KMS-11 (cell line): Measurements from ENCODE around the gene C9orf78.

Experiments
- H2AFZ ChIP-seq: fragments of 200-600 bp; sonication (generic); 2 replicates; pipeline ENCODE4 v1.6.1; 2016; ENCODE audit warnings: antibody characterized with exemption, mixed run types, low read depth
- H3K27ac ChIP-seq: fragments of 200-600 bp; sonication (generic); 2 replicates; pipeline ENCODE4 v1.6.1; 2016; ENCODE audit warnings: mild to moderate bottlenecking, mixed run types
- H3K27me3 ChIP-seq: fragments of 200-600 bp; sonication (generic); 2 replicates; pipeline ENCODE4 v1.6.1; 2017; ENCODE audit warnings: mild to moderate bottlenecking, low read depth, mixed run types, moderate library complexity; ENCODE audit not compliant: insufficient read depth
- H3K36me3 ChIP-seq: fragments of 200-600 bp; sonication (generic); 2 replicates; pipeline ENCODE4 v1.6.1; 2017; ENCODE audit warnings: mild to moderate bottlenecking, mixed run types; ENCODE audit not compliant: insufficient read depth
- H3K4me1 ChIP-seq: fragments of 200-600 bp; sonication (generic); 2 replicates; pipeline ENCODE4 v1.6.1; 2016; ENCODE audit warnings: mild to moderate bottlenecking, low read depth, mixed run types; ENCODE audit not compliant: poor library complexity, severe bottlenecking
- H3K4me2 ChIP-seq: fragments of 200-600 bp; sonication (generic); 2 replicates; pipeline ENCODE4 v1.7.0; 2016; ENCODE audit warnings: mild to moderate bottlenecking, mixed run types
- H3K4me3 ChIP-seq: fragments of 200-600 bp; sonication (generic); IDR thresholded peaks from 2 replicates; pipeline ENCODE4 v1.6.1; 2017; ENCODE audit warnings: low read depth, low read length, mixed read lengths; ENCODE audit not compliant: insufficient read depth
- H3K79me2 ChIP-seq: fragments of 200-600 bp; sonication (generic); 2 replicates; pipeline ENCODE4 v1.6.1; 2016; ENCODE audit warnings: low read depth, mixed run types; ENCODE audit not compliant: insufficient read depth
- H3K9ac ChIP-seq: fragments of 200-600 bp; sonication (generic); 2 replicates; pipeline ENCODE4 v1.6.1; 2016; ENCODE audit warnings: mild to moderate bottlenecking, mixed run types
- H4K20me1 ChIP-seq: fragments of 200-600 bp; sonication (generic); 2 replicates; pipeline ENCODE4 v1.6.1; 2016; ENCODE audit warnings: mild to moderate bottlenecking, mixed run types; ENCODE audit not compliant: insufficient read depth
- CTCF ChIP-seq: fragments of 200-600 bp; sonication (generic); conservative IDR thresholded peaks from 2 replicates; pipeline ENCODE4 v1.6.1; 2017; ENCODE audit warnings: low read depth, mild to moderate bottlenecking, antibody characterized with exemption, low read length, moderate library complexity, mixed read lengths

C9orf78 gene

GRCh38 chr9:129868023-129868871 lies 33.2 kb upstream of the C9orf78 start:
- H2AFZ ChIP-seq: no peak overlapping the region
- no peaks in the 10 kb centered on the region for H3K36me3 ChIP-seq
- no peaks in the 10 kb centered on the region for H3K79me2 ChIP-seq
- H3K4me1 ChIP-seq: no peaks in the 10 kb centered on the region
- no peak overlapping the region for H3K4me2 ChIP-seq
- TF ChIP-seq CTCF: no peak
- H3K9ac ChIP-seq: no peak overlapping the region
- no peak overlapping the region for H3K27ac ChIP-seq
- no peaks in the 10 kb centered on the region for H4K20me1 ChIP-seq
- no peaks in the 10 kb centered on the region for H3K27me3 ChIP-seq
- H3K4me3 ChIP-seq: no peak overlapping the region

- no peaks in the 10 kb centered on the region for H3K27me3 ChIP-seq
- no peak overlapping the region for H3K4me3 ChIP-seq
- no peaks in the 10 kb centered on the region for H3K36me3 ChIP-seq
- H3K79me2 ChIP-seq: no peaks in the 10 kb centered on the region
- H3K9ac ChIP-seq: no peak overlapping the region
- TF ChIP-seq CTCF: no peak
- no peak overlapping the region for H2AFZ ChIP-seq
- no peak overlapping the region for H3K27ac ChIP-seq
- H3K4me2 ChIP-seq: no peak overlapping the region
- H4K20me1 ChIP-seq: no peaks in the 10 kb centered on the region
- H3K4me1 ChIP-seq: no peaks in the 10 kb centered on the region
Observed at GRCh38 chr9:129867136-129868022, 32.3 kb upstream of the C9orf78 start.

GRCh38 chr9:129866394-129867135 lies 31.5 kb upstream of the C9orf78 start:
- H3K36me3 ChIP-seq: no peaks in the 10 kb centered on the region
- no peaks in the 10 kb centered on the region for H4K20me1 ChIP-seq
- H3K4me3 ChIP-seq: no peak overlapping the region
- no peaks in the 10 kb centered on the region for H3K4me1 ChIP-seq
- no peak overlapping the region for H3K4me2 ChIP-seq
- H3K9ac ChIP-seq: no peak overlapping the region
- H2AFZ ChIP-seq: no peak overlapping the region
- no peak for TF ChIP-seq CTCF
- no peak overlapping the region for H3K27ac ChIP-seq
- H3K79me2 ChIP-seq: no peaks in the 10 kb centered on the region
- no peaks in the 10 kb centered on the region for H3K27me3 ChIP-seq

GRCh38 chr9:129865668-129866320 lies 30.7 kb upstream of the C9orf78 start:
- H3K4me3 ChIP-seq: no peak overlapping the region
- TF ChIP-seq CTCF: no peak
- H3K4me1 ChIP-seq: no peaks in the 10 kb centered on the region
- H4K20me1 ChIP-seq: no peaks in the 10 kb centered on the region
- H2AFZ ChIP-seq: no peak overlapping the region
- H3K4me2 ChIP-seq: no peak overlapping the region
- no peaks in the 10 kb centered on the region for H3K36me3 ChIP-seq
- H3K27me3 ChIP-seq: no peaks in the 10 kb centered on the region
- H3K27ac ChIP-seq: no peak overlapping the region
- no peak overlapping the region for H3K9ac ChIP-seq
- no peaks in the 10 kb centered on the region for H3K79me2 ChIP-seq
